Hippocampal formation (tissue), 2 donors: ENCODE results near the gene MRM1.

Experiments used
- DNase-seq, 2 donors: peaks; one replicate each; lab custom pipeline; 2025; lab: John Stamatoyannopoulos, UW

MRM1 gene, protein sequence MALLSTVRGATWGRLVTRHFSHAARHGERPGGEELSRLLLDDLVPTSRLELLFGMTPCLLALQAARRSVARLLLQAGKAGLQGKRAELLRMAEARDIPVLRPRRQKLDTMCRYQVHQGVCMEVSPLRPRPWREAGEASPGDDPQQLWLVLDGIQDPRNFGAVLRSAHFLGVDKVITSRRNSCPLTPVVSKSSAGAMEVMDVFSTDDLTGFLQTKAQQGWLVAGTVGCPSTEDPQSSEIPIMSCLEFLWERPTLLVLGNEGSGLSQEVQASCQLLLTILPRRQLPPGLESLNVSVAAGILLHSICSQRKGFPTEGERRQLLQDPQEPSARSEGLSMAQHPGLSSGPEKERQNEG

GRCh38 chr17:36601303-36602029 lies at the start of gene MRM1:
Gene MRM1, plus strand, starts transcription at chr17:36601583. Its CDS starts 228 bp downstream, at chr17:36601811.
- peak; percentile 89 to 91 for DNase-seq

DNA sequence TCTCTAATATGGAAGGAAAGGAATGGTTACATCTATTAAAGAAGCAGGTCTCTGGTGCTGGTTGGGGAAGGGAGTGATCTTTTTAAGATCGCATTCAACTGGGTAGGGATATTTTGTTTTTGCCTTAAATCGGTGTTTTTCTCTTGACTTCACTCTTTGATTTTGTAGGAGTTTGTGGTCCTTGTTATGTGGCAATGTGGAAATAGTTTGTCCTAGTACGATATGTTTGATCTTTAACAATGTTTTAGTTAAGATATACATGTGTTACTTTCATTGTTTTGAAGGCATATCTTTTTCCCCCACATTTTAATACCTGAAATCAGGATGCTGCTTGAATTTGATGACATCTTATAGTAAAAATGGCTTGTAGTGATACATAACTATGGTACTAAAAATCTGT lies 47.9 kb upstream of the MRM1 start:
- no peak for DNase-seq

DNA sequence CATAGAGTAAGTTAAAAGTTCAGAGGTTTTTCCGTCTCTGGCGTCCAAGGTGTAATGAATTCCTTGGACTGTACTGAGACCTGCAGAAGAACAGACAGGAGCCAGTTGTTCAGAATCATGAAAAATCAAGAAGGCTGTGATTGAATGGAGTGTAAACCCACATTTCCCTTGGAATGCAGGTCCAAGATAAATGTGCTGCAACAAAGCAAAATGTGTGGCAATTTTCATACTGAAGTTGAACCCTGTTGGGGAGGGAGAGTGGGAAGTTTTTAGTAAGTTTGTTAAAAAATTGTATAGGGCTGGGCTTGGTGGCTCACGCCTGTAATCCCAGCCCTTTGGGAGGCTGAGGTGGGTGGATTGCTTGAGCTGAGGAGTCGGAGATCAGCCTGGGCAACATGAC lies 35.3 kb upstream of the MRM1 start:
- DNase-seq, result no peak

DNA sequence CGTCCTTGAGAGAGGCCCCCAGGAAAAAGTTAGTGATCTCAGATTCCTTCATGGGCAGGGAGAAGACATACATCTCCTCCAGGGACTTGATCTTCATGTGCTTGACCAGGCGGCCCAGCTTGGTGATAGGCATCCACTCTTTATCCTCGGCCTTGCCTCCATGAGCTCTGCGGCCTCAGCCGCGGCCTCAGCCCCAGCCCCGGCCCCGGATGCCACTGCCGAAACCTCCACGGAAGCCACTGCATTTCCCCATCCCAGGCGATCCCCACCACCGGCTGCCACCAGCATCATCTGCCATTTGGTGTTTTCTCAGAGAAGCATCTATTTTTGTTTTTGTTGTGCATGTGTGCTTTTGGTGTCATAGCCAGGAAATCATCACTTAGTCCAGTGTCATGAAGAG lies 26.4 kb upstream of the MRM1 start:
- DNase-seq, result no peak

GRCh38 chr17:36576793-36577192 lies 24.6 kb upstream of the MRM1 start:
- no peak for DNase-seq

- no peak for DNase-seq
These were observed 22.7 kb upstream of the MRM1 start for GRCh38 chr17:36578671-36579070.

DNA sequence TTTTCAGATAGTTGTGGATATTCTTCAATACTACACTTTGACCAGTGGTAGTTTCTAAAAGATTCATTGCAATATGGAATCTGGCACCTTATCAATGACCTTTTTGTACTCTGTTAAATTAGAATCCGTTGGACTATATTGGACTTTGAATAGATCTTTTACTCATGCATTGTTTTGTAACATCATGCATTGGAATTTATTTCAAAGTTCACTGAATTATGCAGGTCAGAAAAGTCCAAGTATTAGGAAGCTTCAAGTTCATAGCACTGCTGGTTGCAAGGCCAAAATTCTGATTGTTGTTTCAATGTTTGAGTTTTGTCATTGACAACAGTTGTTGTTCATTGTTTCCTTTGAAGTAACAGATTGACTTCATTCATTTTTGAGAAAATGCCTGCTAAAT lies 17.6 kb upstream of the MRM1 start:
- DNase-seq, result no peak

- no peak for DNase-seq
These were observed 15.2 kb upstream of the MRM1 start for GRCh38 chr17:36586138-36586537.

- no peak for DNase-seq
These were observed 11.3 kb upstream of the MRM1 start for GRCh38 chr17:36590082-36590481.

DNA sequence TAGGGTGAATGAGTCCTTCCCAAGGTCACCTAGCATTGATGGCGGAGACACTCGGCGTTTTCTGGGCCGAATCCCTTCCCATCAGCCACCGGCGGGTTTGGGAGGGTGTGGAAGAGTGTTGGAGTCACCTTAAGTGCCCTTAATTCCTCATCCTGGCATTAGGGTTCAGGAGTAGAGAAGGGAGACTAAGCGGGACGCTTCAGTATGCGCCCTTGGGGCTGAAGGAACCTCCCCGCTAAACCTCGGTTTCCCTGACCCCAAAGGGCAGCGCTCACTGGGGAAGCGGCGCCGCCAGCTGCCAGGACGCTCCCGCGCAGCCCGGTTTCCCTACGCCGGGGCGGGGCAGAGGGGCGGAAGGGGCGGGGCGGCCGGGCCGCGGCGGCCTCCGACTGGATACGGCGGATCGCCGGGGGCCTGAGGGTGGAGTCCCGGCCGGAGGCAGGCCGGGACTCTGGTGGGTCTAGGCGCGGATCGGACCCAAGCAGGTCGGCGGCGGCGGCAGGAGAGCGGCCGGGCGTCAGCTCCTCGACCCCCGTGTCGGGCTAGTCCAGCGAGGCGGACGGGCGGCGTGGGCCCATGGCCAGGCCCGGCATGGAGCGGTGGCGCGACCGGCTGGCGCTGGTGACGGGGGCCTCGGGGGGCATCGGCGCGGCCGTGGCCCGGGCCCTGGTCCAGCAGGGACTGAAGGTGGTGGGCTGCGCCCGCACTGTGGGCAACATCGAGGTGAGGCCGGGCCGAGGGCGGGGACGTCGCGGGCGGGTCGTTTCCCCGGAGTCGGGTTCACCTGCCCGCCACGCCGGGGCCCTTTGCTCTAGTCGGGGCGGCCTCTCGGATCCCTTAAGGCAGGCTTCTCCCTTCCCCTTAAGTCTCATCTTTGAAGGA lies 9.7 kb upstream of the MRM1 start, which contains the start of gene DHRS11:
TSS of gene DHRS11 (plus strand) at position 446 of the 882 bp plus-strand sequence. CDS start at position 577, 131 bp downstream.
- peak; percentile 58 to 80 for DNase-seq

DNA sequence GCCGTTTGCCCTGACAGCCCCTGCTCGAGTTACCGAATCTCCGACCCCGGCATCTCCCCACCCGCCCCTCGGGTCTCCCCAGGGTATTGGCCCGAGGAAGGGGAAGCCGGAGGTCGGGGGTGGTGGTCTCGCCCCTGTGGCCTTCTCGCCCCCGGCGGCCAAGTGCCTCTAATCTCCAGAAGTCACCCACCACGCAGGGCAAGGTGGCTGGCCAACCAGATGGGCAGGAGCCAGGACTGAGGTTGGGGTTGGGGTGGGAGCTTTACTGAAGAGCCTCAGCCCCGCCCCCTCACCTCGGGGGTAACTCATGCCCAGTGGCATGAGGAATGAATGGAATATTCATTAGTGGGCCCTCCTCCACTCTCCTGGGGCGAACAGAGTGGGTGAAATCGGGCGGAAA lies 9.1 kb upstream of the MRM1 start:
- no peak for DNase-seq

- no peak for DNase-seq
These were observed 8.6 kb upstream of the MRM1 start for GRCh38 chr17:36592716-36593321.

DNA sequence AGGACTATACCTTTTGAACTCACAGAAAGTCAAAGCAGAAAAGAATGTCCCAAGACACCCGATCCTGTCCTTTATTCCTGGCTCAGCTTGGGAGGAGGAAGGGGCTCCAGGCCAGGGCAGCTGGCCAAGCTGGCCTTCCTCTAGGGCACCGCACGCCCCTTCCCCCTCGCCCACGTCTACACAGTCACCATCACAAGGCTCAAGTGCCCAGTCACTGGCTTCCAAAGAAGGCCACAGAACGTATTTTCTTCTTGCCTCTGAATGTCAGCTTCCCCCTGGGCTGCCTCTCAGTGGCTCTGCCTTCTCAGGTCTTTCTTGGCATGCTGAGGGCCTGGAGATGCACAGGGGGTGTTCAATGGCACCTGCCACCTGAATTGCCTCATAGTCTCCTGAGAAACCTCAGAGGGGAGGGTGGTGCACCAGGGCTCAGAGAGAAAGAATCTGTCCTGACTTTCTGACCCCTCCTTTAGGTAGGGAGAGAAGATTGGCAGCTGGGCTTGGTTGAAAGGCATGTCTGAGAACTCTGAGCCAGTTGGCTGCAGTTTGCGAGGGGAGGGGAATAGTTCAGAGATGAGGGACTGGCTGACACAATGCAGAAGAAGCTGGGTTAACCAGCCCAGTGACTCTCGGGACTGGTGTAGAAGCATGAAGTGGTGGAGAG lies 7.6 kb upstream of the MRM1 start:
- no peak for DNase-seq

DNA sequence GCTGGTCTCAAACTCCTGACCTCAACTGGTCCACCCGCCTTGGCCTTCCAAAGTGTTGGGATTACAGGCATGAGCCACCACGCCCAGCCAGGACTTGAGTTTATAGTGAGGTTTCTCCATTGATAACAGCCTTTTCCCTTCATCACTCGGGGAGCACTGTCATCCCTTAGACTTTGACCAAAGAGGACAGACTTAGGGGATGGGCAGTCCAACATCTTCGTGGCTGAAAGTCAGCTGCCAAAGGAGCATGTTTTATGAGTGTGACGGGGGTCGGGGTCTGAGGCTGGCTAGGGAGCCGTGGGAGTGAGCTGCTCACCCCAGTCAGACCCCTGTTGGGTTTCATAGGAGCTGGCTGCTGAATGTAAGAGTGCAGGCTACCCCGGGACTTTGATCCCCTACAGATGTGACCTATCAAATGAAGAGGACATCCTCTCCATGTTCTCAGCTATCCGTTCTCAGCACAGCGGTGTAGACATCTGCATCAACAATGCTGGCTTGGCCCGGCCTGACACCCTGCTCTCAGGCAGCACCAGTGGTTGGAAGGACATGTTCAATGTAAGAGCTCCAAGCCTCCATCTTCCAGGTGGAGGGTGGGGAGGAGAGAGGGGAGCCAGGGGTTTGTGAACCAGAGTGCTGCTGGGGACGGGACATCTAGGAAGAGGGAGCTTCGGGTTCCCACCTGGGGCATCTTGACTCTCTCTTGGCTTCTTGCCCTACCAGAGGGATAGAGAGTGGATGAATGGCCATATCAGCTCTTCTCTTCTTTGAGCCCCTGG lies 6.6 kb upstream of the MRM1 start:
- no peak for DNase-seq

- DNase-seq, result no peak
These were observed 4.2 kb upstream of the MRM1 start for GRCh38 chr17:36597226-36597625.

DNA sequence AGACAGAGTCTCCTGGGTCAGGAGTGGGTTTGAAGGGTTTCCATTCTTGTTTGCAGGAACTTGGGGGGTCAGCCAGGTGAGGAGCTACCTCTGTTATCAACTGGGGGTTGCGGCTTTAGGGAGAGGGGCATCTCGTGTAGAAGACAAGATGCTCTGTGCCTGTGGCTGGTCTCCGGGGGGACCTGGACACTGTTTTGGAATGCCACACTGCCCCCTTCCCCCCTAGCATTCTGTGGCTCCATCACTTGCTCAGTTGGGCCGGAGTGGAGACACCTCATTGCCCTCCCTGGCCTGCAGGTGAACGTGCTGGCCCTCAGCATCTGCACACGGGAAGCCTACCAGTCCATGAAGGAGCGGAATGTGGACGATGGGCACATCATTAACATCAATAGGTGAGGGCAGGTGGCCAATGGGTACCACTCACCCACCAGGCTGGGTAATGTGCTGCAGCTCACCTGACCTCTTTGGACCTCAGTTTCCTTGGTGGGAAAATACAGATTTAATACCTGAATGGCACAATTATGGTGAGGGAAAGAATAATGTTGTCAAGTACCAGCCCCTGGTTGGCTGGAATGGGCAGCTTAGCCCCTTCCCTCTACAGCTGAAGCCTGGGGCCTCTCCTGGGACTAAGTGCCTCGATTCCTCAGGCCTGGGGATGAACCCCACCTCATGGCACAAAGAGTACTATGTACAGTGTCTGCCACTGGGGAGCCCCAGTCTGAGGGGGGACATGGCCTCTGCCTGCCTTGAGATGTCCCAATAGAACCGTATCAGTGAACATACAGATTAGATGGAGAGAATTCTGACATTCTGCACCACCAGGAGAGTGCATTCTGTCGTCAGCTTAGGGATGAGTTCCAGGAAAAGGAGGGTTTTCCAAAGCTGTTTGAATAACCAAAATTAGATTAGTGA lies 3.3 kb upstream of the MRM1 start:
- no peak for DNase-seq

DNA sequence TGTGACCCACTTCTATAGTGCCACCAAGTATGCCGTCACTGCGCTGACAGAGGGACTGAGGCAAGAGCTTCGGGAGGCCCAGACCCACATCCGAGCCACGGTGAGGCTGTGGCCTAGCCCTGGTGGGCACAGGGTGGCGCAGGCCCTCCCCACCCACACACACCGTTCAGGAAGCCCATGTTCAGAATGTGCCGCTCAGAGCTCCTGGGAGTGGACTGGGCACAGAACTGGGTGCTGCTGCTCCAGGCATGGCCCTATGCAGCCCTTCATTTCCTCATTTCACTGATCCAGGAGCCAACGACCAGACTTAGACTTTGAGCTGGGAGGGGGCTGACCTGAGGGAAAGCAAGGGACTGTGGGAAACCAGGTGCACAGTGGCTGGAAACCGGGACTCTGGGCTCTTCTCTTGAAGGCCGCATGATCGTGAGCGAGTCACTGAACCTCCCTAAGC lies 2.4 kb upstream of the MRM1 start:
- no peak for DNase-seq

DNA sequence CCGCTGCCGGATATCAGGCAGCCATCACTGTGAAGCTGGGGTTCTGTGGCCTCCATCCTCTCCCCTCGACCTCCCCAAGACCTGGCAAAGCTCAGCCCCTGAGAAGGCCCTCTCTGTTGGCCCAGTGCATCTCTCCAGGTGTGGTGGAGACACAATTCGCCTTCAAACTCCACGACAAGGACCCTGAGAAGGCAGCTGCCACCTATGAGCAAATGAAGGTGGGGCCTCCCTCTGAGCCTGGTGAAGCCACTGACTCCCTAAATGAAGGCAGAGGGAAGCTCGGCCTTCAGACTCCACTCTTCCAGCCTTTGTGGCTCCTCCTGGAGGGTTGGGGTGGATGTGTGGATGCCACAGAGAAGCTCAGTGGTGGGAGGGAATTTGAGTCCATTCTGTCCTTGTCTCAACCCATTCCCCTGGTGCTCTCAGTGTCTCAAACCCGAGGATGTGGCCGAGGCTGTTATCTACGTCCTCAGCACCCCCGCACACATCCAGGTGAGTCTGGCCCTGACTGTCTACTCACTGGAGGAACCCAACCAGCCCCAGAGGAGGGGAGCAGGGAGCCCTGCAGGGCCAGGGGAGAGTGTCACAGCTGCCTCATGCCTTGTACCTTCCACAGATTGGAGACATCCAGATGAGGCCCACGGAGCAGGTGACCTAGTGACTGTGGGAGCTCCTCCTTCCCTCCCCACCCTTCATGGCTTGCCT lies 1.7 kb upstream of the MRM1 start:
- DNase-seq, result no peak

DNA sequence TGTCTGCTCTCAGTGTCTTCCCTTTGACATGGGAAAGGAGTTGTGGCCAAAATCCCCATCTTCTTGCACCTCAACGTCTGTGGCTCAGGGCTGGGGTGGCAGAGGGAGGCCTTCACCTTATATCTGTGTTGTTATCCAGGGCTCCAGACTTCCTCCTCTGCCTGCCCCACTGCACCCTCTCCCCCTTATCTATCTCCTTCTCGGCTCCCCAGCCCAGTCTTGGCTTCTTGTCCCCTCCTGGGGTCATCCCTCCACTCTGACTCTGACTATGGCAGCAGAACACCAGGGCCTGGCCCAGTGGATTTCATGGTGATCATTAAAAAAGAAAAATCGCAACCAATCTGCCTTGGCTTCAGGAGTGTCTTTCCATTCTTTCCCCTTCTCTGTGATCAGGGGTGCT lies 918 bp upstream of the MRM1 start:
- no peak for DNase-seq
